ENCODE results near the gene OR2W1. TPM values are rescaled to one million over a fixed set of nuclear protein-coding genes. Genes with fewer than 3 reads are reported as not detected.

Gene OR2W1
- total RNA-seq, 1 experiment from 2014 or later = not detected

GRCh38 chr6:29092957-29093356 is 48.0 kb upstream of the OR2W1 start:
- H2AK5ac ChIP-seq (ENCODE audit: insufficient read length, low read length) = no peak overlapping the region
- no peaks in the 10 kb centered on the region for H3K36me3 Mint-ChIP-seq (ENCODE audit: insufficient read depth in 1 of 3, low read depth in 3 of 3)
- no peak overlapping the region for H2BK120ac ChIP-seq (ENCODE audit: low read depth, low read length, poor library complexity, severe bottlenecking)
- H3K9ac ChIP-seq (ENCODE audit: extremely low read depth, insufficient read length, low read length) = no peak overlapping the region
- no peaks in the 10 kb centered on the region for H4K20me1 ChIP-seq (ENCODE audit: control insufficient read depth, insufficient read depth, insufficient read length)
- H3K27me3 ChIP-seq (ENCODE audit: insufficient read depth, low read length) = no peaks in the 10 kb centered on the region
- no peaks in the 10 kb centered on the region for H3K9me3 ChIP-seq (ENCODE audit: control insufficient read depth, low read depth, low read length)
- H3K27ac Mint-ChIP-seq = no peak overlapping the region
- no peak overlapping the region for H2BK5ac ChIP-seq (ENCODE audit: insufficient read length, low read length)
- no peak overlapping the region for H3K18ac ChIP-seq (ENCODE audit: insufficient read length, low read depth, low read length)
- no peak overlapping the region for H4K91ac ChIP-seq (ENCODE audit: insufficient read length, low read depth, low read length)
- TF ChIP-seq CTCF (conservative IDR thresholded peaks at IDR 0.05) = no peak
- no peak overlapping the region for H3K23ac ChIP-seq (ENCODE audit: insufficient read length, low read depth, low read length)
- H4K5ac ChIP-seq (ENCODE audit: insufficient read length, low read depth, low read length) = no peak overlapping the region
- no peaks in the 10 kb centered on the region for H3K4me1 ChIP-seq (ENCODE audit: insufficient read depth, low read length)
- H3K56ac ChIP-seq (ENCODE audit: insufficient read length, low read depth, low read length) = no peak overlapping the region
- no peak overlapping the region for H3K4me3 Mint-ChIP-seq
- H3T11ph ChIP-seq (ENCODE audit: low read length) = no peak overlapping the region
- no peak for DNase-seq
- peaks cover 4 to 9% of the 10 kb centered on the region in 2 experiments for H3K4me1 Mint-ChIP-seq
- H3K79me2 ChIP-seq (ENCODE audit: insufficient read depth, low read length) = no peaks in the 10 kb centered on the region
- no peak overlapping the region for H2BK20ac ChIP-seq (ENCODE audit: low read depth, low read length, poor library complexity, severe bottlenecking)
- H2AFZ ChIP-seq (ENCODE audit: low read length) = no peak overlapping the region
- no peak overlapping the region for H3K4me2 ChIP-seq (ENCODE audit: insufficient read depth, insufficient read length, low read length)
- no peaks in the 10 kb centered on the region for H3K23me2 ChIP-seq (ENCODE audit: insufficient read length, low read depth, low read length, poor library complexity, severe bottlenecking)
- H3K79me1 ChIP-seq (ENCODE audit: insufficient read depth, low read depth, low read length, poor library complexity, severe bottlenecking) = no peaks in the 10 kb centered on the region
- WGBS (ENCODE audit: extremely low coverage, insufficient read length, low lambda C conversion rate) = no CpG with 5 or more reads among the region's 3 CpGs
- no peak overlapping the region for H3K14ac ChIP-seq (ENCODE audit: insufficient read depth, low read length)
- H2BK12ac ChIP-seq (ENCODE audit: insufficient read length, low read depth, low read length) = no peak overlapping the region
- H3K27ac ChIP-seq (ENCODE audit: insufficient read length, low read depth, low read length) = no peak overlapping the region
- no peak overlapping the region for H3K4ac ChIP-seq (ENCODE audit: low read depth, low read length)
- H4K8ac ChIP-seq (replicated peaks; ENCODE audit: insufficient read length, low read depth, low read length) = no peak overlapping the region
- H3K9me3 Mint-ChIP-seq = no peaks in the 10 kb centered on the region
- no peak overlapping the region for H2BK15ac ChIP-seq (ENCODE audit: low read depth, low read length)
- H3K27me3 Mint-ChIP-seq (ENCODE audit: low read depth) = no peaks in the 10 kb centered on the region
